Neuronal stem cell (in vitro differentiated cells): ENCODE data around the gene KAZN.

Source experiments
- DNase-seq: peaks from one replicate; pipeline ENCODE4 v3.0.0-alpha.2; 2013; ENCODE audit warnings: low spot score
- H2AFZ ChIP-seq: one replicate; pipeline ENCODE4 v1.6.1; 2013; ENCODE audit warnings: mild to moderate bottlenecking, low read length, inconsistent platforms
- H2AK5ac ChIP-seq: 2 replicates; pipeline ENCODE4 v1.6.1; 2013; ENCODE audit warnings: low read depth, mild to moderate bottlenecking, inconsistent platforms, low read length, moderate library complexity, mixed read lengths
- H2BK120ac ChIP-seq: 2 replicates; pipeline ENCODE4 v1.6.1; 2013; ENCODE audit warnings: low read depth, mild to moderate bottlenecking, inconsistent platforms, low read length, moderate library complexity, mixed read lengths
- H2BK12ac ChIP-seq: one replicate; pipeline ENCODE4 v1.6.1; 2013; ENCODE audit warnings: low read length, inconsistent platforms
- H2BK15ac ChIP-seq: 2 replicates; pipeline ENCODE4 v1.6.1; 2013; ENCODE audit warnings: mild to moderate bottlenecking, low read length, inconsistent platforms, mixed read lengths
- H2BK5ac ChIP-seq: one replicate; pipeline ENCODE4 v1.6.1; 2013; ENCODE audit warnings: inconsistent platforms, mild to moderate bottlenecking, low read length, moderate library complexity
- H3K14ac ChIP-seq: one replicate; pipeline ENCODE4 v1.6.1; 2013; ENCODE audit warnings: low read length, inconsistent platforms
- H3K18ac ChIP-seq: 2 replicates; pipeline ENCODE4 v1.6.1; 2013; ENCODE audit warnings: low read length, inconsistent platforms
- H3K23ac ChIP-seq: 2 replicates; pipeline ENCODE4 v1.6.1; 2013; ENCODE audit warnings: low read depth, mild to moderate bottlenecking, mixed read lengths, low read length, inconsistent platforms; ENCODE audit not compliant: poor library complexity
- H3K27ac ChIP-seq: replicated peaks from 3 replicates; pipeline ENCODE4 v1.5.1; 2013; ENCODE audit warnings: low read length, inconsistent platforms
- H3K27me3 ChIP-seq, 3 experiments: 2 replicates each; pipeline ENCODE4 v1.6.1; 2013; ENCODE audit warnings: low read length in 3 of 3, mild to moderate bottlenecking in 2 of 3, inconsistent platforms in 1 of 3, low read depth in 1 of 3, mixed read lengths in 1 of 3, moderate library complexity in 1 of 3; ENCODE audit not compliant: control insufficient read depth in 3 of 3, insufficient read depth in 3 of 3
- H3K36me3 ChIP-seq, 2 donors: replicated peaks in 1 of 2; 2 replicates each; pipeline ENCODE4 v1.6.1; 2013; ENCODE audit warnings: low read length in 2 of 2; ENCODE audit not compliant: control insufficient read depth in 2 of 2, insufficient read depth in 2 of 2
- H3K4ac ChIP-seq: 2 replicates; pipeline ENCODE4 v1.6.1; 2013; ENCODE audit warnings: inconsistent platforms, mild to moderate bottlenecking, low read length, moderate library complexity
- H3K4me1 ChIP-seq, 2 donors: 1 replicate in 1 of 2; 2 replicates in 1 of 2; pipeline ENCODE4 v1.6.1; 2013; ENCODE audit warnings: low read length in 2 of 2, low read depth in 1 of 2; ENCODE audit not compliant: control insufficient read depth in 2 of 2, insufficient read depth in 1 of 2
- H3K4me2 ChIP-seq: one replicate; pipeline ENCODE4 v1.6.1; 2013; ENCODE audit warnings: mild to moderate bottlenecking, low read length, inconsistent platforms; ENCODE audit not compliant: insufficient read depth, poor library complexity, severe bottlenecking
- H3K4me3 ChIP-seq, 2 donors: 2 replicates each; pipeline ENCODE4 v1.5.1; 2013; ENCODE audit warnings: low read length in 2 of 2, mild to moderate bottlenecking in 2 of 2, inconsistent platforms in 1 of 2, moderate library complexity in 1 of 2
- H3K79me1 ChIP-seq: one replicate; pipeline ENCODE4 v1.6.1; 2013; ENCODE audit warnings: low read depth, mild to moderate bottlenecking, inconsistent platforms, low read length, moderate library complexity
- H3K9ac ChIP-seq: one replicate; pipeline ENCODE4 v1.6.1; 2013; ENCODE audit warnings: mild to moderate bottlenecking, low read depth, low read length, inconsistent platforms; ENCODE audit not compliant: poor library complexity
- H3K9me3 ChIP-seq, 2 donors: replicated peaks in 1 of 2; 2 replicates each; pipeline versions ENCODE3 to v1.6.1; 2013; ENCODE audit warnings: low read length in 2 of 2, mild to moderate bottlenecking in 2 of 2, inconsistent platforms in 1 of 2, low read depth in 1 of 2, mixed read lengths in 1 of 2, moderate library complexity in 1 of 2; ENCODE audit not compliant: control insufficient read depth in 2 of 2, insufficient read depth in 1 of 2
- H4K8ac ChIP-seq: one replicate; pipeline ENCODE4 v1.6.1; 2013; ENCODE audit warnings: low read depth, mild to moderate bottlenecking, inconsistent platforms, low read length, moderate library complexity
- H4K91ac ChIP-seq: one replicate; pipeline ENCODE4 v1.6.1; 2013; ENCODE audit warnings: low read length, low read depth, mild to moderate bottlenecking, inconsistent platforms; ENCODE audit not compliant: poor library complexity
- WGBS, 2 donors: extraction: QIAGEN DNeasy Blood & Tissue Kit; methylation state at CpG; one replicate each; pipeline ENCODE4 v1.1.7; 2013; ENCODE audit warnings: missing lambda C conversion rate in 2 of 2, mixed read lengths in 1 of 2; ENCODE audit not compliant: insufficient read length in 2 of 2, insufficient replicate concordance in 1 of 2; ENCODE audit errors: extremely low coverage in 2 of 2; 5-methylcytosine and 5-hydroxymethylcytosine counted together

The KAZN gene

DNA sequence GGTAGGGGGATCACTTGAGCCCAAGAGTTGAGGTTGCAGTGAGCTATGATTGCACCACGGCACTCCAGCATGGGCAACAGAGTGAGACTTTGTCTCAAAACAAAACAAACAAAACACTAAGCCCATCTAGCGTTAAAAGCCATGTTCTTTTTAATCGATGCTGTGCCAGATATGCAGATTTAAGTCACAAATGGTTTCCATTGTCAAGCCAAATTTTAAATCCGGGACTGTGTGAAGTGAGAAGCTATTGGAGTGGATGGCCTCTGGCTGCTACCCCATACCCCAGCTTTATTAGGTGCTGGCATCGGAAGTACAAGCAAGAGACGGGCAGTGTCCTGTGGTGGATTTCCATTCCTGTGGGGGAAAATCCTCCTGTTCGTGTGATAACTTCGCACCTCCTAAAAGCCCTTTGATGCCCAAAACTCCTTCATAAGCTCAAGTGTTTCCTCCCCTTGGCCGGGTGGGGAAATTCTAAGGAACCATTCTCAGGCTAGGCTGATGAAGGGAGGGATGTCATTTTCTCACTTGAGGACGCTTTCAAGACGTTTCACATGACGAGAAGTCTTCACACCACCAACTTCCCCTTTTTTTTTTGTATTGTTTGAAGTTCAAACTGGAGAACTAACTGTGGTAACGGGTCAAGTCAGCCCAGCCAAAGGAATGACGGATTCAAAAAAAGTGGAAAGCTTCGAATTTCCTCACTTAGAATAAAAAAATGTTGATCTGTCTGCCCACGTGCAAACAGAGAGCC, 140.8 kb downstream of the KAZN start:
- no peak overlapping the region for H2BK12ac ChIP-seq
- H2BK120ac ChIP-seq: no peak overlapping the region
- no peak overlapping the region for H3K9ac ChIP-seq
- no peaks in the 10 kb centered on the region for H3K27me3 ChIP-seq
- H3K4me1 ChIP-seq: peaks cover 14 to 32% of the 10 kb centered on the region in 2 donors
- DNase-seq: no peak
- H2AFZ ChIP-seq: no peak overlapping the region
- no peak overlapping the region for H3K27ac ChIP-seq
- H3K4ac ChIP-seq: no peak overlapping the region
- H3K14ac ChIP-seq: no peak overlapping the region
- H3K4me2 ChIP-seq: no peak overlapping the region
- no peak overlapping the region for H3K23ac ChIP-seq
- no peak overlapping the region for H2BK5ac ChIP-seq
- no peaks in the 10 kb centered on the region for H3K79me1 ChIP-seq
- H3K9me3 ChIP-seq: peaks cover 0 to 2% of the 10 kb centered on the region in 2 donors
- no peak overlapping the region for H4K8ac ChIP-seq
- no peak overlapping the region for H3K18ac ChIP-seq
- no CpG with 5 or more reads among the region's 16 CpGs for WGBS, 2 donors
- H3K36me3 ChIP-seq: peaks cover 0 to 55% of the 10 kb centered on the region in 2 donors
- no peak overlapping the region for H2BK15ac ChIP-seq
- H4K91ac ChIP-seq: no peak overlapping the region
- no peak overlapping the region for H3K4me3 ChIP-seq
- no peak overlapping the region for H2AK5ac ChIP-seq

GRCh38 chr1:14740016-14740415, 141.5 kb downstream of the KAZN start:
- DNase-seq: no peak
- H3K4ac ChIP-seq: no peak overlapping the region
- WGBS, 2 donors: no CpG with 5 or more reads among the region's 8 CpGs

DNA sequence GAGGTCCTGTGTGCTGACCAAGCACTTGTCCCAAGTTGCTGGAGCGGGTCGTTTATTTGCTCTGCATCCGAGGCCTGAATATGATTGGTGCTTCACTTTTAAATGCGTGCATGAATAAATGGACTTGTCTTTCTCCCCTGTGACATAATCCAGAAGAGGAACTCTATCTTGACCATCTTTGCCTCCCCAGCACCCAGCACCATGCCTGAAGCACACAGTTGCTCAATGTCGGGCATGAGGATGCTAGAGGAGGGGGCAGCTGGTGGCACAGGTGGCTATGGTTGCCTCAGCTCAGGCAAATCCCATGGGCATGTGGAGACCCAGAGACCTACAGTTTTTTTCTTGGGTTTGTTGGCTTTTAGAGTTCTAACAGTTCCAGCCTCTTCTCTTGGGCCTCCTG, 142.6 kb downstream of the KAZN start:
- Histone ChIP-seq H3K9ac (no peak overlapping the region), H2AFZ (no peak overlapping the region), H3K9me3 (peaks cover 0 to 2% of the 10 kb centered on the region in 2 donors), H3K4me3 (no peak overlapping the region), H2BK12ac (no peak overlapping the region), H3K36me3 (peaks cover 0 to 50% of the 10 kb centered on the region in 2 donors), H3K14ac (no peak overlapping the region), H2AK5ac (no peak overlapping the region), H3K27me3 (no peaks in the 10 kb centered on the region), H4K8ac (no peak overlapping the region), H2BK120ac (no peak overlapping the region), H4K91ac (no peak overlapping the region), H3K18ac (no peak overlapping the region), H3K4me1 (peaks cover 14 to 33% of the 10 kb centered on the region in 2 donors), H2BK15ac (no peak overlapping the region), H3K79me1 (no peaks in the 10 kb centered on the region), H2BK5ac (no peak overlapping the region), H3K4ac (no peak overlapping the region), H3K4me2 (no peak overlapping the region), H3K23ac (no peak overlapping the region), H3K27ac (no peak overlapping the region)
- no CpG with 5 or more reads among the region's 5 CpGs for WGBS, 2 donors
- no peak for DNase-seq

More at GRCh38 chr1:14740016-14740415, 141.5 kb downstream of the KAZN start:
- H2BK120ac ChIP-seq: no peak overlapping the region
- H3K4me2 ChIP-seq: no peak overlapping the region
- peaks cover 0 to 57% of the 10 kb centered on the region in 2 donors for H3K36me3 ChIP-seq
- H3K79me1 ChIP-seq: no peaks in the 10 kb centered on the region
- H2AK5ac ChIP-seq: peak overlapping the region; percentile 20
- no peak overlapping the region for H3K9ac ChIP-seq
- no peak overlapping the region for H2AFZ ChIP-seq
- no peak overlapping the region for H2BK5ac ChIP-seq
- H3K27me3 ChIP-seq: no peaks in the 10 kb centered on the region
- no peak overlapping the region for H3K4me3 ChIP-seq
- no peak overlapping the region for H3K27ac ChIP-seq
- no peak overlapping the region for H4K8ac ChIP-seq
- peaks cover 14 to 35% of the 10 kb centered on the region in 2 donors for H3K4me1 ChIP-seq
- no peak overlapping the region for H3K23ac ChIP-seq
- peak overlapping the region; percentile 15 for H3K18ac ChIP-seq
- H3K14ac ChIP-seq: no peak overlapping the region
- H3K9me3 ChIP-seq: peaks cover 0 to 2% of the 10 kb centered on the region in 2 donors
- H2BK15ac ChIP-seq: no peak overlapping the region
- H4K91ac ChIP-seq: no peak overlapping the region
- no peak overlapping the region for H2BK12ac ChIP-seq

GRCh38 chr1:14741532-14741931, 143.0 kb downstream of the KAZN start:
- H4K8ac ChIP-seq: no peak overlapping the region
- no peak for DNase-seq
- no peak overlapping the region for H3K27ac ChIP-seq
- H3K79me1 ChIP-seq: no peaks in the 10 kb centered on the region
- no peak overlapping the region for H3K9ac ChIP-seq
- H3K4me2 ChIP-seq: no peak overlapping the region
- no CpG with 5 or more reads among the region's 2 CpGs for WGBS, 2 donors
- no peak overlapping the region for H2BK5ac ChIP-seq
- no peak overlapping the region for H2BK15ac ChIP-seq
- no peak overlapping the region for H3K23ac ChIP-seq
- H3K4ac ChIP-seq: no peak overlapping the region
- H3K4me3 ChIP-seq: no peak overlapping the region
- H2AK5ac ChIP-seq: no peak overlapping the region
- H3K18ac ChIP-seq: no peak overlapping the region
- H2BK12ac ChIP-seq: no peak overlapping the region
- peaks cover 0 to 4% of the 10 kb centered on the region in 2 donors for H3K9me3 ChIP-seq
- H3K27me3 ChIP-seq: no peaks in the 10 kb centered on the region
- H4K91ac ChIP-seq: no peak overlapping the region
- H3K36me3 ChIP-seq: peaks cover 0 to 49% of the 10 kb centered on the region in 2 donors
- H3K14ac ChIP-seq: no peak overlapping the region
- no peak overlapping the region for H2BK120ac ChIP-seq
- H2AFZ ChIP-seq: no peak overlapping the region
- peaks cover 14 to 33% of the 10 kb centered on the region in 2 donors for H3K4me1 ChIP-seq
